Endodermal cell (in vitro differentiated cells): ENCODE measurements around the gene SLC7A7. TPM values are rescaled to one million over a fixed set of nuclear protein-coding genes. Genes with fewer than 3 reads are reported as not detected.

Source experiments
- DNase-seq: peaks from one replicate; pipeline ENCODE4 v3.0.0-alpha.2; 2017
- H3K27ac ChIP-seq: 2 replicates; pipeline ENCODE4 v1.5.1; 2013; ENCODE audit warnings: mild to moderate bottlenecking, low read depth, low read length, moderate library complexity
- H3K27me3 ChIP-seq: 2 replicates; pipeline ENCODE4 v1.6.1; 2013; ENCODE audit warnings: mild to moderate bottlenecking, low read length, moderate library complexity; ENCODE audit not compliant: insufficient read depth, control insufficient read depth, poor library complexity, severe bottlenecking
- H3K36me3 ChIP-seq: 2 replicates; pipeline ENCODE4 v1.7.0; 2013; ENCODE audit warnings: mild to moderate bottlenecking, low read length, moderate library complexity; ENCODE audit not compliant: control insufficient read depth, insufficient read depth
- H3K4me1 ChIP-seq: one replicate; pipeline ENCODE4 v1.7.0; 2013; ENCODE audit warnings: low read length; ENCODE audit not compliant: control insufficient read depth, insufficient read depth
- H3K4me3 ChIP-seq: 2 replicates; pipeline ENCODE4 v1.5.1; 2013; ENCODE audit warnings: mild to moderate bottlenecking, low read length, moderate library complexity
- H3K9ac ChIP-seq: 2 replicates; pipeline ENCODE4 v1.6.1; 2013; ENCODE audit warnings: mild to moderate bottlenecking, low read length, moderate library complexity; ENCODE audit not compliant: poor library complexity, severe bottlenecking; ENCODE audit errors: extremely low read depth
- H3K9me3 ChIP-seq: 2 replicates; pipeline ENCODE4 v1.6.1; 2013; ENCODE audit warnings: mild to moderate bottlenecking, low read length, moderate library complexity; ENCODE audit not compliant: control insufficient read depth
- H3K27ac Mint-ChIP-seq: 2 replicates; pipeline ENCODE4 v1.8.0; 2020; ENCODE audit warnings: mixed read lengths
- H3K27me3 Mint-ChIP-seq: 2 replicates; pipeline ENCODE4 v1.8.0; 2021; ENCODE audit warnings: mild to moderate bottlenecking, mixed read lengths; ENCODE audit not compliant: insufficient read depth
- H3K36me3 Mint-ChIP-seq: 2 replicates; pipeline ENCODE4 v1.8.0; 2020; ENCODE audit warnings: low read depth, mixed read lengths
- H3K4me1 Mint-ChIP-seq: 2 replicates; pipeline ENCODE4 v1.8.0; 2020; ENCODE audit warnings: mixed read lengths
- H3K4me3 Mint-ChIP-seq: 2 replicates; pipeline ENCODE4 v1.8.0; 2020; ENCODE audit warnings: mild to moderate bottlenecking, moderate library complexity, mixed read lengths
- H3K9me3 Mint-ChIP-seq: 2 replicates; pipeline ENCODE4 v1.8.0; 2020; ENCODE audit warnings: mild to moderate bottlenecking, mixed read lengths
- CTCF ChIP-seq: fragments of 200-600 bp; sonication (generic); conservative IDR thresholded peaks from 2 replicates; pipeline ENCODE4 v1.5.0; 2021; ENCODE audit warnings: antibody characterized with exemption, mild to moderate bottlenecking
- WGBS, 2 experiments: methylation state at CpG; one replicate each; pipeline versions ENCODE4 v1.1.5 to v1.1.7; 2013; ENCODE audit warnings: missing lambda C conversion rate in 2 of 2, mixed read lengths in 1 of 2; ENCODE audit not compliant: insufficient coverage in 1 of 2, insufficient read length in 1 of 2; 5-methylcytosine and 5-hydroxymethylcytosine counted together
- total RNA-seq, 2 donors: library from RNA; stranded (reverse); fragmentation: NEBNext Ultra II Directional in 1 of 2; extraction: Animal tissue kit (Norgen Biotek cat#: 25700) in 1 of 2; gene quantifications; 2 replicates in 1 of 2; 3 replicates in 1 of 2; pipeline ENCODE4 v1.2.1, GENCODE V29; 2021

The SLC7A7 gene
- total RNA-seq, 2 donors from 2014 or later: 16.7 to 17.0 TPM

- Histone ChIP-seq H3K4me1 (no peaks in the 10 kb centered on the region), H3K36me3 (no peaks in the 10 kb centered on the region), H3K9me3 (no peaks in the 10 kb centered on the region), H3K27me3 (no peaks in the 10 kb centered on the region), H3K9ac (no peak overlapping the region), H3K27ac (no peak overlapping the region), H3K4me3 (no peak overlapping the region)
- no peak overlapping the region for H3K4me3 Mint-ChIP-seq
- H3K9me3 Mint-ChIP-seq: no peaks in the 10 kb centered on the region
- no peak for TF ChIP-seq CTCF
- H3K36me3 Mint-ChIP-seq: peaks cover 3% of the 10 kb centered on the region
- DNase-seq: no peak
- H3K27ac Mint-ChIP-seq: no peak overlapping the region
- 85 to 90% methylated on average over 2 to 3 of the region's 3 CpGs for WGBS, 2 experiments
- H3K4me1 Mint-ChIP-seq: peaks cover 10% of the 10 kb centered on the region
- H3K27me3 Mint-ChIP-seq: no peaks in the 10 kb centered on the region
Observed at GRCh38 chr14:22803687-22803974, 11.6 kb downstream of the SLC7A7 start.

GRCh38 chr14:22802860-22803686 is 12.2 kb downstream of the SLC7A7 start:
- Histone ChIP-seq H3K4me3 (no peak overlapping the region), H3K27ac (no peak overlapping the region), H3K27me3 (no peaks in the 10 kb centered on the region), H3K4me1 (no peaks in the 10 kb centered on the region), H3K9ac (no peak overlapping the region), H3K36me3 (no peaks in the 10 kb centered on the region), H3K9me3 (no peaks in the 10 kb centered on the region)
- no peak for TF ChIP-seq CTCF
- no peak for DNase-seq
- WGBS, 2 experiments: 87 to 88% methylated on average over 10 to 12 of the region's 12 CpGs
- no peaks in the 10 kb centered on the region for H3K27me3 Mint-ChIP-seq
- H3K9me3 Mint-ChIP-seq: no peaks in the 10 kb centered on the region
- H3K4me1 Mint-ChIP-seq: peaks cover 9% of the 10 kb centered on the region
- no peak overlapping the region for H3K27ac Mint-ChIP-seq
- no peak overlapping the region for H3K4me3 Mint-ChIP-seq
- peaks cover 3% of the 10 kb centered on the region for H3K36me3 Mint-ChIP-seq

- Histone ChIP-seq H3K9ac (no peak overlapping the region), H3K4me1 (peaks cover 3% of the 10 kb centered on the region), H3K4me3 (no peak overlapping the region), H3K27ac (no peak overlapping the region), H3K9me3 (no peaks in the 10 kb centered on the region), H3K27me3 (no peaks in the 10 kb centered on the region), H3K36me3 (no peaks in the 10 kb centered on the region)
- no peak for TF ChIP-seq CTCF
- Mint-ChIP-seq H3K9me3 (no peaks in the 10 kb centered on the region), H3K27me3 (no peaks in the 10 kb centered on the region), H3K4me3 (no peak overlapping the region), H3K36me3 (peaks cover 3% of the 10 kb centered on the region), H3K27ac (no peak overlapping the region), H3K4me1 (peaks cover 11% of the 10 kb centered on the region)
- no peak for DNase-seq
- 82 to 85% methylated on average over 8 of the region's 8 CpGs for WGBS, 2 experiments
Observed at GRCh38 chr14:22801716-22802115, 13.5 kb downstream of the SLC7A7 start.
